Activated CD4-positive, alpha-beta memory T cell treated with anti-CD3 and anti-CD28 coated beads, Interleukin-2, amount 10 ng/mL, durations not matched to agents 7 days and 5 days (primary cell): ENCODE measurements around the gene CELA2B. TPM values are rescaled to one million over a fixed set of nuclear protein-coding genes. Genes with fewer than 3 reads are reported as not detected.
"Not testable (repeated sequence)": the region's sequence is repeated elsewhere in the genome, so short reads cannot be mapped to it uniquely, and the experiment has no call there.

Experiments used
- CTCF ChIA-PET: fragments of 350-600 bp; sonication (Branson Sonifier 250); formaldehyde crosslinking; loops from one replicate; lab custom pipeline; 2021; ENCODE audit warnings: antibody characterized with exemption, inconsistent platforms; lab: Charles Lee
- POLR2A ChIA-PET: fragments of 350-600 bp; sonication (Branson Sonifier 250); formaldehyde crosslinking; loops from one replicate; lab custom pipeline; 2021; ENCODE audit warnings: antibody characterized with exemption; lab: Charles Lee
- DNase-seq: peaks from one replicate; pipeline ENCODE4 v3.0.0-alpha.2; 2020
- H3K27ac Mint-ChIP-seq: one replicate; pipeline ENCODE4 v1.8.0; 2021; ENCODE audit warnings: mild to moderate bottlenecking, mixed read lengths
- H3K27me3 Mint-ChIP-seq: one replicate; pipeline ENCODE4 v1.8.0; 2021; ENCODE audit warnings: mixed read lengths
- H3K36me3 Mint-ChIP-seq: one replicate; pipeline ENCODE4 v1.8.0; 2021; ENCODE audit warnings: low read depth, mixed read lengths
- H3K4me1 Mint-ChIP-seq: one replicate; pipeline ENCODE4 v1.8.0; 2021; ENCODE audit warnings: mixed read lengths
- H3K4me3 Mint-ChIP-seq: one replicate; pipeline ENCODE4 v1.8.0; 2021; ENCODE audit warnings: mild to moderate bottlenecking, mixed read lengths
- H3K9me3 Mint-ChIP-seq: one replicate; pipeline ENCODE4 v1.8.0; 2021; ENCODE audit warnings: mixed read lengths
- total RNA-seq, 2 experiments: library from RNA; stranded (reverse); gene quantifications; one replicate each; pipeline ENCODE4 v1.2.3, GENCODE V29; 2021

The CELA2B gene
- total RNA-seq, 2 experiments from 2014 or later = not detected

DNA sequence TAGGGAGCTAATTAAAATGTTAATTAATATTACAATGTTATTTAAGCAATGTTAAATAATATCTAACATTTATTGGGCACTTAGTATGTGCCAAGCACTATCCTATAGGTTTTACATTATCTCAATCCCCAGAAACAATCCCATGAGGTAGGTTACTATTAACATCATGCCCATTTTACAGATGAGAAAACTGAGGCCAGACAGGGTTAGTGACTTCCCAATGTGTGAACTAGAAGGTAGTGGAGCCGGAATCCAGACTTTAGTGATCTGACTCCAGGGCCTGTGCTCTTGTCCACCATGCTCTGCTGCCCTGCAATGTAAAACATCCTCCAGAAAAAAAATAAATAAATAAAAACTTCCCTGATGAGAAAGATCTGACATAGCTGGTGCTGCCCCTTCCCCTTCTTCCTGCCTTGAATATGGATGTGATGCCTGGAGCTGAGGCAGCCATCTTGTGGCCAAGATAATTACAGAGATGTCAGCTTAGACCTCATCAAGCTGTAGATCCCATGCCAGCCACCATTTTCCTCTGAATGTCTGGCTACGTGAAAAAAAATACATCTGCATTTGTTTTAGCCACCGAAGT is 26.9 kb upstream of the CELA2B start:
- Mint-ChIP-seq H3K27ac (no peak overlapping the region), H3K9me3 (no peaks in the 10 kb centered on the region), H3K4me1 (peaks cover 10% of the 10 kb centered on the region), H3K27me3 (peaks cover 4% of the 10 kb centered on the region), H3K36me3 (no peaks in the 10 kb centered on the region), H3K4me3 (no peak overlapping the region)
- POLR2A ChIA-PET = no interaction called here
- DNase-seq = no peak
- CTCF ChIA-PET = interaction anchor here (1.0 kb wide), 1 partner anchor 60 kb away, joined by 3 read pairs; no protein-coding TSS in a partner anchor

DNA sequence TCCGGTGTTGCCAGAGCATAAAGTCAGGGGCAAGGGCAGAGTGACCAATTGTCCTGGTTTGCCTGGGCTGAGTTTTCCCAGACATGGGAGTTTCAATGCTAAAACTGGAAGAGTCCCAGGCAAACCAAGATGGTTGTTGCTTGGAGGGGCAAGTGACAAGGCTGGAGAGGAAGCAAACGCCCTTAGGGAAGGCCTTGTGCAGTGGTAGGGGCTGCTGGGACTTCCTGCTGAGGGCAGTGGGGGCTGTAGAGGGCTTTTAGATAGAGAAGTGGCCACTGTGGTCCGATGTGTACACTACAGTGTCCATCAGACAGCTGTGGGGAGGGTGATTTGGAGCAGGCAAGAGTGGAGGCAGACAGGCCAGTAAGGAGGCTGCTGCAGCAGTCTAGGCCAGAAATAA is 26.3 kb upstream of the CELA2B start:
- Mint-ChIP-seq H3K36me3 (no peaks in the 10 kb centered on the region), H3K4me3 (no peak overlapping the region), H3K27ac (no peak overlapping the region), H3K27me3 (peaks cover 4% of the 10 kb centered on the region), H3K9me3 (no peaks in the 10 kb centered on the region), H3K4me1 (peaks cover 10% of the 10 kb centered on the region)
- ChIA-PET CTCF (no interaction called here), POLR2A (no interaction called here)
- no peak for DNase-seq

DNA sequence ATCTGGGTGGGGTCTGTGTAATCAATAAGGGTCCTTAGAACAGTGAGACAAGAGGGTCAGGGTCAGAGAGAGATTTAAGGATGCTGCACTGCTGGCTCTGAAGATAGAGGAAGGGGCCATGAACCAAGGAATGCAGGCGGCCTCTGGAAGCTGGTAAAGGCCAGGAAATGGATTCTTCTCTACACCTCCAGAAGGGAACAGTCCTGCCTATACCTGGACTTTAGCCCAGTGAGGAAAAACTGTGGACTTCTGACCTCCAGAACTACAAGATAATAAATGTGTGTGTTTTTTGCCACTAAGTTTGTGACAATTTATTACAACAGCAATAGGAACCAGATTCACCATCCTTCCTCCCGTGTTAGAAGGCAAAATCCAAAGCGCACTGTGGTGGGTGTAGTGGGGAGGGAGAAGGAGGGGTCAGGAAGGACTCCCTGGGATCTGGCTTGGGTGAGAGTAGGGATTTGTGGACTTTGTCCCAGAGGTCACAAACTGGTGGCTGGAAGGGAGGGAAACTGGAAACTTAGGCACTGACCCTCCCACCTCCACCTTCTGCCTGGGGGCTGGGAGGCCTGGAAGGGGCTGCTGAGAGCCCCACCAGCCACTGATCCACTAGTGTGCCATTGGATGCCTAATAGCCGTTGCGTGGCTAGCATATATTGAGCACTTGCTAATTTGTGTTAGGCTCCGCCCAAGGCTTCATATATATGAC is 24.7 kb upstream of the CELA2B start:
- H3K9me3 Mint-ChIP-seq = no peaks in the 10 kb centered on the region
- POLR2A ChIA-PET = no interaction called here
- H3K27ac Mint-ChIP-seq = no peak overlapping the region
- no peak overlapping the region for H3K4me3 Mint-ChIP-seq
- H3K27me3 Mint-ChIP-seq = peaks cover 2% of the 10 kb centered on the region
- CTCF ChIA-PET = no interaction called here
- DNase-seq = no peak
- no peaks in the 10 kb centered on the region for H3K4me1 Mint-ChIP-seq
- H3K36me3 Mint-ChIP-seq = no peaks in the 10 kb centered on the region

DNA sequence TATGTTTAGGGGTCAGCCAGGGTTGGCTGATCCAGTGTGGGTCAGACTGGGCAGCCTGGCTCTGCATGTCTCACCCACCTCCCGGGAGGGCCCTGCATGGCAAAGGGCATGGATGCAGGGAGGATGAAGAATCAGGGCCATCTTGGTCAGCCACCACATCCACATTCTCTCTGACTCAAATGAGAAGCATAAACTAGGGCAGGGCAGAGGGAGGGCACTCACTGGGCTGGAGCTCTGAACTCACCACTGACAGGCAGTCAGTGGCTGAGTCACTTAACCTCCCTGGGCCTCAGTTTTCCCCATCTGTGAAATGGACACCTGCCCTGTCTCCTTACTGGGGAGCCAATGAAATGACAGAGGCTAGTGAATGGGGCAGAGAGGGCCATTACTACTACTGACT is 23.7 kb upstream of the CELA2B start:
- peaks cover 8% of the 10 kb centered on the region for H3K27me3 Mint-ChIP-seq
- ChIA-PET CTCF (no interaction called here), POLR2A (no interaction called here)
- no peaks in the 10 kb centered on the region for H3K36me3 Mint-ChIP-seq
- no peaks in the 10 kb centered on the region for H3K4me1 Mint-ChIP-seq
- no peaks in the 10 kb centered on the region for H3K9me3 Mint-ChIP-seq
- no peak overlapping the region for H3K27ac Mint-ChIP-seq
- H3K4me3 Mint-ChIP-seq = no peak overlapping the region
- no peak for DNase-seq

DNA sequence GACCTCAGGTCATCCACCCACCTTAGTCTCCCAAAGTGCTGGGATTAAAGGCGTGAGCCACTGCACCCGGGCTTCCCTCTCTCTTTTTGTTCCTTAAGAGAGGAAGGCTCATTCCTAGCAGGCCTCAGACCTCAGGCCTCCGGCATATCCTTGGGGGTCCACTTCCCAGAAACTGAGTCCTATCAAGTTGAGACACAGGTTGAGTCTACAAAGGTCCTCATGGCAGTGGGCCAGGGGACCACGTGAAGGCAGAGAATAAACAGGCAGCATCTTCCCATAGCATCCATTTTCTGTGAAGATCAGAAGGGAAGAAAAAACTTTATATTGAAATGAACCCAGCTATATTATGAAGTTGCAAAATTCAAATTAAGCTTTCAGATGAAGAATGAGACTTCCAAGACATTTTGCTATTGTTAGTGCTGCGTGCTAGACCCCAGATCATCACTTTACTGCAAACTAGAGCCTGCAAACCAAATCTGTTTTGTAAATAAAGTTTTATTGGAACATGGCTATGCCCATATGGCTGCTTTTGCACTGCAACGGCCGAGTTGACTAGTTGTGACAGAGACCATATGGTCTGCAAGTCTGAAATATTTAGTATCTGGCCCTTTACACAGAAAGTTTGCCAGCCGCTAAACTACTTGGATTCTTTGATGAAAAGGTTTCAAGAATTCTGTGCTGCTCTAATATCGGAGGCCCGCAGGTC is 22.9 kb upstream of the CELA2B start:
- ChIA-PET POLR2A (no interaction called here), CTCF (no interaction called here)
- no peak for DNase-seq
- Mint-ChIP-seq H3K36me3 (no peaks in the 10 kb centered on the region), H3K4me1 (no peaks in the 10 kb centered on the region), H3K27ac (no peak overlapping the region), H3K9me3 (no peaks in the 10 kb centered on the region), H3K4me3 (no peak overlapping the region), H3K27me3 (peaks cover 10% of the 10 kb centered on the region)

DNA sequence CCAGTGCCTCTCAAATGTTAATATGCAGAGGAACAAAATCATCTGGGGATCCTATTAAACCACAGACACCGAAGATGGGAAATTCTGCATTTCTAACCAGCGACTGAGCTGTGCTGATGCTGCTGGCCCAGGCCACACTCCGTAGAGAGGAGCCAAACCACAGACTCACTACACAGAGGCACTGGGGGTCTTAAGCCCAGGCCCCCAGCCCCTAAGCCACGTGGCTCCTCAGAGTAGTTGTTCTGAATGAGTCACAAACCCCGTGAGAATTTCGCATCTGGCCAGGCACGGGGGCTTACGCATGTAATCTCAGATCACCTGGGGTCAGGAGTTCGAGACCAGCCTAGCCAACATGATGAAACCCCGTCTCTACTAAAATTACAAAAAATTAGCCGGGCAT is 22.2 kb upstream of the CELA2B start:
- H3K27me3 Mint-ChIP-seq = peaks cover 10% of the 10 kb centered on the region
- no peak for DNase-seq
- ChIA-PET CTCF (no interaction called here), POLR2A (no interaction called here)
- no peak overlapping the region for H3K4me3 Mint-ChIP-seq
- no peaks in the 10 kb centered on the region for H3K4me1 Mint-ChIP-seq
- no peaks in the 10 kb centered on the region for H3K9me3 Mint-ChIP-seq
- H3K36me3 Mint-ChIP-seq = no peaks in the 10 kb centered on the region
- no peak overlapping the region for H3K27ac Mint-ChIP-seq

DNA sequence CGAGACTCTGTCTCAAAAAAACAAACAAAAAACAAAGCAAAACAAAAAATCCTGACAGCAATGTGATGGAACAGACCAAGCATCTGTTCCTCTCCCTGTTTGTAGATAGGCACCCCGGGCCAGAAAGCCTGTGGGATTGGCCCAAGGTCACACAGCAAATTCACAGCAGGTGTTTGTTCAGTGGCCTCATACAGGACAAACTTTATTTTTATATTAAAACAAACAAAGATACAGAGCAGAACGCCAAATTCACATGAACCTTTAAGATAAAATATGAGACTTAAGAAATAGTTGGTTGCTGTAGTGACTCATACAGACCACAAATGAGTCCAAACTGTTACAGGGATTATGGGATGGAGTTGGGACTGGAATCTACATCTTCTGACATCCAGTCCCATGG is 21.6 kb upstream of the CELA2B start:
- no peaks in the 10 kb centered on the region for H3K4me1 Mint-ChIP-seq
- CTCF ChIA-PET = no interaction called here
- POLR2A ChIA-PET = no interaction called here
- no peak overlapping the region for H3K27ac Mint-ChIP-seq
- DNase-seq = no peak
- no peaks in the 10 kb centered on the region for H3K36me3 Mint-ChIP-seq
- peaks cover 10% of the 10 kb centered on the region for H3K27me3 Mint-ChIP-seq
- no peaks in the 10 kb centered on the region for H3K9me3 Mint-ChIP-seq
- no peak overlapping the region for H3K4me3 Mint-ChIP-seq

DNA sequence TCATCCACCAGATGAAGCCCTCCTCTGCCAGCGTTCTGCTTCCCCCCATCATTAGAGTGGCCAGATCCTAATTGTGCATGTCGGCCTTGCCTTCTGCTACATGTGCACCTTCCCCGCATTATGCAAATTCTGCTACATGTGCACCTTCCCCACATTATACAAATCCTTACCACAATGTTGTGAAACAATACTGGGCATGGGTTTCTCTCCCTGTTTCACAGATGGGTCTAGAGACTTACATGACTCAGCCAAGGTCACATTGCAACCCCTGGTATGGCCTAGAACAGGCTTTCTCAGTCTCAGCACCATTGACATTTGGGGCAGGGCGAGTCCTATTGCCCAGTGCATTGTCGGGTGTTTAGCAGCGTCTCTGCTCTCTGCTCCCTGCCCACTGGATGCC is 20.4 kb upstream of the CELA2B start:
- CTCF ChIA-PET = no interaction called here

DNA sequence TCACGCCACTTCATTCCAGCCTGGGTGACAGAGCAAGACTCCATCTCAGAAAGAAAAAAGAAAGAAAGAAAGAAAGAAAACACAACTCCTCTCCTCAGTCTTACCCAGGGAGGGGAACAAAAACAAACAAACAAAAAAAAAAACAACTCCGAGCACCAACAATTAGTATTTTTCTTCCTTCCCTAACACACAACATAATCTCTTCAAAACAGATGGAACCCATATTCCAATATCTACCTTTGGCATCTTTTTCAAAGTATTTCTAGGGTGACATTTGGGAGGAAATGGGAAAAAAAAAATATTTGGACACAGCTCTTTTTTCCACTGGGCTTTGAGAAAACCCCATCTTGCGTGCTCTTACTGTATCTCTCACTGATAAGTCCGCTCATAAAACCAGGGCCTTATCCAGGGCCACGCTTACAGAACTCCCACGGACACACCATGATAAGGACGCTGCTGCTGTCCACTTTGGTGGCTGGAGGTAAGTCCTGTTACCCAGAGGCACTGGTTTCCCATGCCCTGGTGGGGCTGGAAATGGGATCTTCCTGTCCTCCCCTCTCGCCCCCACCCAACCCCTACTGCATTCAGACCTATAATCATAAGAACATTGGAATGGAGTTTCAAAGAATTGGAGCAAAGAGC is 19.5 kb upstream of the CELA2B start, which contains the start of gene CELA2A:
Gene CELA2A (plus strand): TSS at position 420 of the 642 bp plus-strand sequence. CDS start 22 bp downstream, at position 442.
- H3K27ac Mint-ChIP-seq = no peak within 1 kb of the TSS
- no peaks in the 10 kb centered on the region for H3K36me3 Mint-ChIP-seq
- DNase-seq = no peak
- H3K4me3 Mint-ChIP-seq = no peak within 1 kb of the TSS
- CTCF ChIA-PET = no interaction called here
- no peaks in the 10 kb centered on the region for H3K4me1 Mint-ChIP-seq
- no peaks in the 10 kb centered on the region for H3K9me3 Mint-ChIP-seq
- H3K27me3 Mint-ChIP-seq = peaks cover 8% of the 10 kb centered on the region
- POLR2A ChIA-PET = no interaction called here

More for the DNA sequence above, 20.4 kb upstream of the CELA2B start:
- Mint-ChIP-seq H3K36me3 (no peaks in the 10 kb centered on the region), H3K9me3 (no peaks in the 10 kb centered on the region), H3K27ac (no peak overlapping the region), H3K4me3 (no peak overlapping the region), H3K4me1 (no peaks in the 10 kb centered on the region), H3K27me3 (peaks cover 10% of the 10 kb centered on the region)
- no peak for DNase-seq
- POLR2A ChIA-PET = no interaction called here

DNA sequence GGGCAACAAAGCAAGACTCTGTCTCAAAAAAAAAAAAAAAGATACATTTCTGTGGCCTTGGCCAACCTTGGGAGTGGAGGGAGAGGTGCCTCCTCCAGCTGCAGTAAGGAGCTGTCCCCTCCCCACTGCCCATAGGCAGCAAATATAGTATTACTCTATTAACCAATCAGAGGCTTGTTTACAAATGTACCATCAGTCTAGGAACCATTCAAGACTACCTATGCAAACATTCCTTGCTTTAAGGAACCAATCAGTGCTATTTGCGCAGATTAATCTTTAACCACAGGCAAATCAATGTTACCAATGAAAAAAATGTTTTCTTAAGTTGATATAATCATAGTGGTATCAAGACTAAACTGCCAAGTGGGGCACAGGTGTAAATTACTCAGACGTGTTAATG is 18.3 kb upstream of the CELA2B start:
- ChIA-PET CTCF (no interaction called here), POLR2A (no interaction called here)
- H3K4me3 Mint-ChIP-seq = no peak overlapping the region
- no peak for DNase-seq
- H3K4me1 Mint-ChIP-seq = no peaks in the 10 kb centered on the region
- no peaks in the 10 kb centered on the region for H3K36me3 Mint-ChIP-seq
- peaks cover 8% of the 10 kb centered on the region for H3K27me3 Mint-ChIP-seq
- no peaks in the 10 kb centered on the region for H3K9me3 Mint-ChIP-seq
- H3K27ac Mint-ChIP-seq = no peak overlapping the region

DNA sequence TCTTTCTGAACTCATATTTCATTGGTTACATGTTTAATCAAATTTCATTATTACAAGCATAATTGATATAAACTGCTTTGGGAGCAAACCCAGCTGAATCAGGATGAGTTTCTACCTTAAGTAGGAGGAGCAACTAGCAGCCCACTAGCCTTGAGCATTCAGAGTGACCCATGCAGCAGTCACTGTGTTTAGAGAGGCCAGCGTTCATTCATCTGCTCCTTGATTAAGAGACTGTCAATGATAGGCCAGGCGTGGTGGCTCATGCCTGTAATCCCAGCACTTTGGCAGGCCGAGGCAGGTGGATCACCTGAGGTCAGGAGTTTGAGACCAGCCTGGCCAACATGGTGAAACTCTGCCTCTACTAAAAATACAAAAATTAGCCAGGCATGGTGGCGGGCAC is 17.5 kb upstream of the CELA2B start:
- CTCF ChIA-PET, DNase-seq, H3K4me3 Mint-ChIP-seq, H3K36me3 Mint-ChIP-seq, POLR2A ChIA-PET, H3K9me3 Mint-ChIP-seq, H3K27ac Mint-ChIP-seq, H3K4me1 Mint-ChIP-seq, H3K27me3 Mint-ChIP-seq: not testable (repeated sequence)

DNA sequence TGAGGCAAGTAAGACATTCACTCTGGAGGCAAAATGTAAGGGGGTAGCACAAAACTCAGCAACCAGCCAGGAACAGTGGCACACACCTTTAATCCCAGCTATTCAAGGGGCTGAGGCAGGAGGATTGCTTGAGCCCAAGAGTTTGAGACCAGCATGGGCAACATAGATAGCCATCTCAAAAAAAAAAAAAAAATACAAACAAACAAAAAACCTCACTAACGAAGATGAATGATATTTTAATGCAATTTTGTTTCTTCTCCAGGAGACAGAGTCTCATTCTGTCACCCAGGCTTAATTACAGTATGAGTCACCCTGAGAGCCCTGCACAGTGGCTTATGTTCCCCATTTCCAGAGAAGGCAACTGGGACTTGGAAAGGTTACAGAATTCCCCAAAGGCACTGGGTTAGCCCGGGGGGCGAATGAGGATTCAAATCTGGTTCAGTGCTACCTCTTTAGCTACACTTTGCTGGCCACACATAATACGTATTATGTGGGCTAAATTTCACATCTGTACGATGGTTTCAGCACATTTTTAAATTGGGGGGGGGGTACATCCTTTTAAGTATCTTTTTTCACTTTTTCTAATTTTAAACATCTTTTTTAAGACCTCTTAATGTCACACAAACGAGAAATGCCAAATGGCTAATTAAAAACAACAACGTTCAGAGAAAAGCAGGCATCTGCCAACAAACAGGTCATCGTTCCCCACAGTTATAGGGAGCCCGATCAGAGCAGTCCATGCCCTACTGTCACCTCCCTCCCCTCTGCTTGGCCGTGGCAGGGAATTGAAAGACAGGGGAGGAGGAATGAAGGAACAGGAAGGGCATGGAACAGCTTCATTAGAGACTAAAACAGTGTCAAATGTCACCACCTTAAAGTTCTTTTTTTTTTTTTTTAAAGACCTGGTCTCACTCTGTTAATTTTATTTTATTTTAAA is 15.9 kb upstream of the CELA2B start:
- POLR2A ChIA-PET = no interaction called here

More for the DNA sequence above, 15.9 kb upstream of the CELA2B start:
- H3K27me3 Mint-ChIP-seq = peaks cover 11% of the 10 kb centered on the region
- H3K9me3 Mint-ChIP-seq = no peaks in the 10 kb centered on the region
- H3K27ac Mint-ChIP-seq = no peak overlapping the region
- no peak overlapping the region for H3K4me3 Mint-ChIP-seq
- no peak for DNase-seq
- H3K4me1 Mint-ChIP-seq = peaks cover 3% of the 10 kb centered on the region
- H3K36me3 Mint-ChIP-seq = no peaks in the 10 kb centered on the region
- CTCF ChIA-PET = no interaction called here
